Right lobe of liver (tissue), 6 donors: Measurements from ENCODE around the gene FRY. TPM values are rescaled to one million over a fixed set of nuclear protein-coding genes. Genes with fewer than 3 reads are reported as not detected.

Source experiments
- ATAC-seq, 4 donors: fragments of 200-7000 bp; cut with Tn5 transposase; one replicate each; pipeline ENCODE4 v1.9.1; 2020; ENCODE audit warnings: mild to moderate bottlenecking in 4 of 4, moderate library complexity in 4 of 4
- DNase-seq, 3 donors: peaks; one replicate each; pipeline ENCODE4 v3.0.0-alpha.2; 2020
- H3K27ac ChIP-seq, 3 donors: fragments of 200-600 bp; one replicate each; pipeline ENCODE4 v1.8.0; 2022
- H3K27me3 ChIP-seq, 2 donors: fragments of 200-600 bp; one replicate each; pipeline ENCODE4 v1.8.0; 2022
- H3K36me3 ChIP-seq, 4 donors: fragments of 200-600 bp; sonication (generic) in 1 of 4; one replicate each; pipeline versions ENCODE4 v1.5.1 to v1.8.0; 2017 to 2022; ENCODE audit warnings: control low read depth in 1 of 4
- H3K4me1 ChIP-seq, 4 donors: fragments of 200-600 bp; sonication (generic) in 1 of 4; one replicate each; pipeline versions ENCODE4 v1.5.1 to v1.8.0; 2017 to 2022; ENCODE audit warnings: control low read depth in 1 of 4
- H3K4me3 ChIP-seq, 3 donors: fragments of 200-600 bp; one replicate each; pipeline ENCODE4 v1.8.0; 2022
- H3K9me3 ChIP-seq, 4 donors: fragments of 200-600 bp; sonication (generic) in 1 of 4; one replicate each; pipeline versions ENCODE4 v1.5.1 to v1.8.0; 2017 to 2022; ENCODE audit warnings: control low read depth in 1 of 4
- POLR2A ChIP-seq: fragments of 450-650 bp; IDR thresholded peaks from one replicate; pipeline ENCODE4 v1.6.1; 2017; ENCODE audit warnings: antibody characterized with exemption, mild to moderate bottlenecking
- WGBS: methylation state at CpG from one replicate; pipeline ENCODE4 v1.1.6; 2018; ENCODE audit warnings: low coverage, low lambda C conversion rate; ENCODE audit not compliant: insufficient coverage; ENCODE audit errors: missing lambda C conversion rate; 5-methylcytosine and 5-hydroxymethylcytosine counted together
- intact Hi-C, 2 donors: fragments of 100-400 bp; cut with DNase I; formaldehyde crosslinking; loops; one replicate each; pipeline versions ENCODE4 v1.11.2 to v1.14.1; 2022
- total RNA-seq, 6 experiments: library from RNA; depleted of rRNA in 2 of 6; stranded (reverse); fragments of >200 nt in 2 of 6; fragmentation: NEBNext Ultra II Directional in 3 of 6; extraction: Animal tissue kit (Norgen Biotek cat#: 25700) in 3 of 6; gene quantifications; one replicate each; pipeline versions ENCODE4 v1.1.0 to v1.2.4, GENCODE V29; 2016 to 2023
- TF ChIP-seq, protein P1 (sequence below), 4 donors: fragments of 200-600 bp in 3 of 4; fragments of 450-650 bp in 1 of 4; IDR thresholded peaks; one replicate each; pipeline versions ENCODE4 v1.5.1 to v1.8.0; 2016 to 2022; ENCODE audit warnings: antibody characterized with exemption in 4 of 4, mild to moderate bottlenecking in 2 of 4
- donor health status: DM: no; HTN: yes; CAD: no.
- donor health status: DM: no; HTN: no; CAD: no.
- donor health status: DM: no; HTN: no; CAD: no.
- donor health status: DM: no; HTN: yes; CAD: no.
- donor health status: DM: no; HTN: yes; CAD: no.

Gene FRY
- total RNA-seq, 6 experiments from 2014 or later: 16.1 to 106 (median 35.7) TPM

GRCh38 chr13:32206097-32206740 is 174.6 kb downstream of the FRY start:
- H3K36me3 ChIP-seq: peaks cover 0 to 5% (median 0%) of the 10 kb centered on the region in 4 donors
- H3K4me1 ChIP-seq: no peaks in the 10 kb centered on the region
- peak in 2 of 4 donors; percentile 30 to 37 for ATAC-seq
- intact Hi-C loops: no loop called here
- no peak overlapping the region for H3K27ac ChIP-seq
- no peaks in the 10 kb centered on the region for H3K9me3 ChIP-seq
- WGBS: 68% methylated on average over 4 of the region's 5 CpGs
- H3K4me3 ChIP-seq: no peak overlapping the region
- no peak for DNase-seq
- no peaks in the 10 kb centered on the region for H3K27me3 ChIP-seq
- no peak for TF ChIP-seq POLR2A
- TF ChIP-seq, protein P1, sequence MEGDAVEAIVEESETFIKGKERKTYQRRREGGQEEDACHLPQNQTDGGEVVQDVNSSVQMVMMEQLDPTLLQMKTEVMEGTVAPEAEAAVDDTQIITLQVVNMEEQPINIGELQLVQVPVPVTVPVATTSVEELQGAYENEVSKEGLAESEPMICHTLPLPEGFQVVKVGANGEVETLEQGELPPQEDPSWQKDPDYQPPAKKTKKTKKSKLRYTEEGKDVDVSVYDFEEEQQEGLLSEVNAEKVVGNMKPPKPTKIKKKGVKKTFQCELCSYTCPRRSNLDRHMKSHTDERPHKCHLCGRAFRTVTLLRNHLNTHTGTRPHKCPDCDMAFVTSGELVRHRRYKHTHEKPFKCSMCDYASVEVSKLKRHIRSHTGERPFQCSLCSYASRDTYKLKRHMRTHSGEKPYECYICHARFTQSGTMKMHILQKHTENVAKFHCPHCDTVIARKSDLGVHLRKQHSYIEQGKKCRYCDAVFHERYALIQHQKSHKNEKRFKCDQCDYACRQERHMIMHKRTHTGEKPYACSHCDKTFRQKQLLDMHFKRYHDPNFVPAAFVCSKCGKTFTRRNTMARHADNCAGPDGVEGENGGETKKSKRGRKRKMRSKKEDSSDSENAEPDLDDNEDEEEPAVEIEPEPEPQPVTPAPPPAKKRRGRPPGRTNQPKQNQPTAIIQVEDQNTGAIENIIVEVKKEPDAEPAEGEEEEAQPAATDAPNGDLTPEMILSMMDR (IDR thresholded peaks at IDR 0.05): no peak

DNA sequence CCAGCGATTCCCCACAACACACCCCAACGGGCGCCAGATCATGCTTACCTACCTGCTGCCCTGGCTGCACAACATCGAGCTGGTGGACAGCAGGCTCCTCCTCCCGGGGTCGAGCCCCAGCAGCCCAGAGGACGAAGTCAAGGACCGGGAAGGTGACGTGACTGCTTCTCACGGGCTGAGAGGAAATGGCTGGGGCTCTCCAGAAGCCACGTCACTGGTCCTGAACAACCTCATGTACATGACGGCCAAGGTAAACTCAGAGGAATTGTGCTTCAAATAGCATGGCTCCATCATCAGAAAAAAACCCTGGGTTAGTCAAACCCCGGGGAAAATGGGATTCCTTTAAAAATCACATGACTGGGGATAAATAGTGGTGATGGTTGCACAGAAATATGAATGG is 177.3 kb downstream of the FRY start:
- H3K27me3 ChIP-seq: no peaks in the 10 kb centered on the region
- no peaks in the 10 kb centered on the region for H3K4me1 ChIP-seq
- intact Hi-C loops: no loop called here
- ATAC-seq: no peak
- TF ChIP-seq POLR2A: no peak
- TF ChIP-seq, protein P1 (IDR thresholded peaks at IDR 0.05): no peak
- DNase-seq: no peak
- 90% methylated on average over 9 of the region's 13 CpGs for WGBS
- H3K4me3 ChIP-seq: no peak overlapping the region
- no peak overlapping the region for H3K27ac ChIP-seq
- H3K9me3 ChIP-seq: no peaks in the 10 kb centered on the region
- H3K36me3 ChIP-seq: peaks cover 0 to 10% (median 0%) of the 10 kb centered on the region in 4 donors

DNA sequence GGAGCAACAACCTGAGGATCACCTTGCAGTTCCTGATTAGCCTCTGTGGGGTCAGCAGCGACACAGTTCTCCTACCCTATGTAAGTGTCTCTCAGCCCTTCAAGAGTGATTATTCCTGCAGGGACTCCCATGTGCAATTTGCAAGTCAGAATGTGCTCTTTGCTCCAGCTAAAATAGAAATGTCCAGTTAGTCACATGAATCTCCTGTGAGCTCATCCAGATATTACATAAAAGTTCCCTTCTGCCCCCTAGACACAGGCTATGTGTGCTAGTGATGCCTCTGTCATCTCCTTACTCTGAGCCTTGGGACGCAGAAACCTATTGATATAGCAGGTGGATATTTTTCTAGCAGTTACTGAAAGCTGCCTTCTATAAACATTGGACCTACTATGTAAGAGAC is 178.1 kb downstream of the FRY start:
- Histone ChIP-seq H3K27me3 (no peaks in the 10 kb centered on the region), H3K36me3 (peaks cover 0 to 10% (median 0%) of the 10 kb centered on the region in 4 donors), H3K4me3 (no peak overlapping the region), H3K4me1 (no peaks in the 10 kb centered on the region), H3K9me3 (no peaks in the 10 kb centered on the region), H3K27ac (no peak overlapping the region)
- DNase-seq (no peak), ATAC-seq (peak in 1 of 4 donors; percentile 57)
- TF ChIP-seq, protein P1 (IDR thresholded peaks at IDR 0.05): no peak
- TF ChIP-seq POLR2A: no peak
- intact Hi-C loops: no loop called here
- WGBS: 92% methylated on average over 2 of the region's 2 CpGs

- no peak for TF ChIP-seq POLR2A
- TF ChIP-seq, protein P1 (IDR thresholded peaks at IDR 0.05): no peak
- H3K4me1 ChIP-seq: no peaks in the 10 kb centered on the region
- peaks cover 0 to 10% (median 0%) of the 10 kb centered on the region in 4 donors for H3K36me3 ChIP-seq
- no peak overlapping the region for H3K4me3 ChIP-seq
- intact Hi-C loops: no loop called here
- ATAC-seq (no peak), DNase-seq (no peak)
- no peaks in the 10 kb centered on the region for H3K27me3 ChIP-seq
- no peaks in the 10 kb centered on the region for H3K9me3 ChIP-seq
- H3K27ac ChIP-seq: no peak overlapping the region
These were observed 178.5 kb downstream of the FRY start for GRCh38 chr13:32210101-32210500.

GRCh38 chr13:32211813-32212212 is 180.2 kb downstream of the FRY start:
- DNase-seq (no peak), ATAC-seq (no peak)
- Histone ChIP-seq H3K4me1 (no peaks in the 10 kb centered on the region), H3K4me3 (no peak overlapping the region), H3K27me3 (no peaks in the 10 kb centered on the region), H3K36me3 (peaks cover 0 to 10% (median 0%) of the 10 kb centered on the region in 4 donors), H3K27ac (no peak overlapping the region), H3K9me3 (no peaks in the 10 kb centered on the region)
- intact Hi-C loops: no loop called here
- WGBS: 93% methylated on average over 3 of the region's 3 CpGs
- no peak for TF ChIP-seq POLR2A
- TF ChIP-seq, protein P1 (IDR thresholded peaks at IDR 0.05): no peak
